Trophoblast cell (in vitro differentiated cells and primary cell): ENCODE results near the gene MAP1A.

Experiments
- DNase-seq, 2 donors: peaks; one replicate each; pipeline ENCODE4 v3.0.0-alpha.2; 2016
- H2AFZ ChIP-seq: 2 replicates; pipeline ENCODE4 v1.6.1; 2013; ENCODE audit warnings: low read length, moderate library complexity, mild to moderate bottlenecking; ENCODE audit not compliant: insufficient read depth, poor library complexity
- H2AK5ac ChIP-seq: 2 replicates; pipeline ENCODE4 v1.6.1; 2013; ENCODE audit warnings: mild to moderate bottlenecking, low read length
- H2BK120ac ChIP-seq: 2 replicates; pipeline ENCODE4 v1.6.1; 2013; ENCODE audit warnings: low read length, mild to moderate bottlenecking, moderate library complexity; ENCODE audit not compliant: insufficient read depth, poor library complexity
- H2BK12ac ChIP-seq: 2 replicates; pipeline ENCODE4 v1.6.1; 2013; ENCODE audit warnings: mild to moderate bottlenecking, low read length, moderate library complexity
- H2BK5ac ChIP-seq: 2 replicates; pipeline ENCODE4 v1.6.1; 2013; ENCODE audit warnings: low read length, low read depth, moderate library complexity, mild to moderate bottlenecking; ENCODE audit not compliant: poor library complexity
- H3K14ac ChIP-seq: 2 replicates; pipeline ENCODE4 v1.6.1; 2013; ENCODE audit warnings: mild to moderate bottlenecking, low read length
- H3K18ac ChIP-seq: 2 replicates; pipeline ENCODE4 v1.6.1; 2013; ENCODE audit warnings: mild to moderate bottlenecking, low read length
- H3K23ac ChIP-seq: 2 replicates; pipeline ENCODE4 v1.6.1; 2013; ENCODE audit warnings: low read length
- H3K27ac ChIP-seq: 2 replicates; pipeline ENCODE4 v1.5.1; 2013; ENCODE audit warnings: low read depth, mild to moderate bottlenecking, inconsistent platforms, low read length, moderate library complexity
- H3K27me3 ChIP-seq: 2 replicates; pipeline ENCODE4 v1.6.1; 2013; ENCODE audit warnings: inconsistent platforms, mild to moderate bottlenecking, low read length, moderate library complexity; ENCODE audit not compliant: insufficient read depth
- H3K36me3 ChIP-seq, 2 experiments: 1 replicate in 1 of 2; 2 replicates in 1 of 2; pipeline ENCODE4 v1.6.1; 2013; ENCODE audit warnings: low read length in 2 of 2, mild to moderate bottlenecking in 2 of 2, moderate library complexity in 1 of 2; ENCODE audit not compliant: insufficient read depth in 2 of 2, control insufficient read depth in 1 of 2
- H3K4ac ChIP-seq: 2 replicates; pipeline ENCODE4 v1.6.1; 2013; ENCODE audit warnings: low read depth, mild to moderate bottlenecking, low read length, moderate library complexity
- H3K4me1 ChIP-seq, 2 experiments: 1 replicate in 1 of 2; 2 replicates in 1 of 2; pipeline ENCODE4 v1.6.1; 2013; ENCODE audit warnings: low read length in 2 of 2, mild to moderate bottlenecking in 2 of 2, moderate library complexity in 1 of 2; ENCODE audit not compliant: insufficient read depth in 2 of 2, control insufficient read depth in 1 of 2
- H3K4me2 ChIP-seq: 2 replicates; pipeline ENCODE4 v1.6.1; 2013; ENCODE audit warnings: inconsistent platforms, mild to moderate bottlenecking, low read length, moderate library complexity
- H3K4me3 ChIP-seq: 2 replicates; pipeline ENCODE4 v1.5.1; 2013; ENCODE audit warnings: mild to moderate bottlenecking, low read depth, low read length, inconsistent platforms
- H3K79me1 ChIP-seq: one replicate; pipeline ENCODE4 v1.6.1; 2013; ENCODE audit warnings: low read length
- H3K79me2 ChIP-seq: 2 replicates; pipeline ENCODE4 v1.6.1; 2013; ENCODE audit warnings: low read length, mild to moderate bottlenecking; ENCODE audit not compliant: control insufficient read depth, insufficient read depth, poor library complexity
- H3K9ac ChIP-seq: 2 replicates; pipeline ENCODE4 v1.6.1; 2013; ENCODE audit warnings: mild to moderate bottlenecking, low read length
- H3K9me3 ChIP-seq: 2 replicates; pipeline ENCODE4 v1.6.1; 2013; ENCODE audit warnings: low read depth, mild to moderate bottlenecking, control low read depth, inconsistent platforms, low read length; ENCODE audit not compliant: insufficient read depth
- H4K12ac ChIP-seq: 2 replicates; pipeline ENCODE4 v1.6.1; 2013; ENCODE audit warnings: low read depth, mild to moderate bottlenecking, low read length, moderate library complexity
- H4K8ac ChIP-seq: 2 replicates; pipeline ENCODE4 v1.6.1; 2013; ENCODE audit warnings: low read depth, mild to moderate bottlenecking, low read length, moderate library complexity
- H4K91ac ChIP-seq: one replicate; pipeline ENCODE4 v1.6.1; 2013; ENCODE audit warnings: low read depth, mild to moderate bottlenecking, low read length, moderate library complexity
- WGBS: extraction: QIAGEN DNeasy Blood & Tissue Kit; methylation state at CpG from one replicate; pipeline ENCODE4 v1.1.7; 2013; ENCODE audit warnings: missing lambda C conversion rate; ENCODE audit not compliant: insufficient read length, insufficient coverage; ENCODE audit errors: extremely low coverage; 5-methylcytosine and 5-hydroxymethylcytosine counted together

MAP1A gene

GRCh38 chr15:43521419-43521818 lies 4.0 kb downstream of the MAP1A start:
- Histone ChIP-seq H2BK12ac (no peak overlapping the region), H3K14ac (no peak overlapping the region), H4K8ac (no peak overlapping the region), H2AFZ (no peak overlapping the region), H3K79me1 (peaks cover 6% of the 10 kb centered on the region), H2BK120ac (no peak overlapping the region), H2BK5ac (no peak overlapping the region), H3K23ac (no peak overlapping the region), H3K18ac (no peak overlapping the region), H3K36me3 (peaks cover 11 to 16% of the 10 kb centered on the region in 2 experiments), H3K4ac (no peak overlapping the region), H4K91ac (no peak overlapping the region), H3K9ac (no peak overlapping the region), H3K4me1 (peaks cover 9 to 17% of the 10 kb centered on the region in 2 experiments), H2AK5ac (no peak overlapping the region), H3K9me3 (no peaks in the 10 kb centered on the region), H3K4me2 (no peak overlapping the region), H4K12ac (no peak overlapping the region), H3K79me2 (no peaks in the 10 kb centered on the region), H3K27ac (no peak overlapping the region), H3K27me3 (no peaks in the 10 kb centered on the region), H3K4me3 (no peak overlapping the region)
- WGBS, result no CpG with 5 or more reads among the region's 11 CpGs
- DNase-seq, result no peak

GRCh38 chr15:43522247-43522646 lies 4.8 kb downstream of the MAP1A start:
- Histone ChIP-seq H3K4ac (no peak overlapping the region), H3K4me2 (no peak overlapping the region), H2BK5ac (no peak overlapping the region), H3K27me3 (no peaks in the 10 kb centered on the region), H3K9ac (no peak overlapping the region), H3K27ac (no peak overlapping the region), H2BK12ac (no peak overlapping the region), H3K4me3 (no peak overlapping the region), H2AK5ac (no peak overlapping the region), H2AFZ (no peak overlapping the region), H3K14ac (no peak overlapping the region), H3K23ac (no peak overlapping the region), H2BK120ac (no peak overlapping the region), H3K18ac (no peak overlapping the region), H3K4me1 (peaks cover 4 to 12% of the 10 kb centered on the region in 2 experiments), H4K91ac (no peak overlapping the region), H3K36me3 (peaks cover 11 to 16% of the 10 kb centered on the region in 2 experiments), H4K8ac (no peak overlapping the region), H3K9me3 (no peaks in the 10 kb centered on the region), H3K79me2 (no peaks in the 10 kb centered on the region), H3K79me1 (peaks cover 2% of the 10 kb centered on the region), H4K12ac (no peak overlapping the region)
- WGBS, result no CpG with 5 or more reads among the region's 9 CpGs
- DNase-seq, result no peak

- no peak overlapping the region for H3K4ac ChIP-seq
- no peak overlapping the region for H3K18ac ChIP-seq
- H3K14ac ChIP-seq, result no peak overlapping the region
- H3K4me2 ChIP-seq, result no peak overlapping the region
- H4K8ac ChIP-seq, result no peak overlapping the region
- no peak overlapping the region for H4K91ac ChIP-seq
- H2AFZ ChIP-seq, result no peak overlapping the region
- WGBS, result no CpG with 5 or more reads among the region's 7 CpGs
- no peak overlapping the region for H2BK5ac ChIP-seq
- no peaks in the 10 kb centered on the region for H3K4me1 ChIP-seq
- no peaks in the 10 kb centered on the region for H3K79me1 ChIP-seq
- no peak overlapping the region for H4K12ac ChIP-seq
- no peak overlapping the region for H2BK12ac ChIP-seq
- no peaks in the 10 kb centered on the region for H3K9me3 ChIP-seq
- H3K23ac ChIP-seq, result no peak overlapping the region
- peaks cover 11 to 16% of the 10 kb centered on the region in 2 experiments for H3K36me3 ChIP-seq
- H2BK120ac ChIP-seq, result no peak overlapping the region
- no peaks in the 10 kb centered on the region for H3K27me3 ChIP-seq
- no peak overlapping the region for H3K9ac ChIP-seq
- H3K4me3 ChIP-seq, result no peak overlapping the region
- H3K79me2 ChIP-seq, result no peaks in the 10 kb centered on the region
- no peak for DNase-seq
- no peak overlapping the region for H2AK5ac ChIP-seq
- no peak overlapping the region for H3K27ac ChIP-seq
Observed at GRCh38 chr15:43523646-43524045, 6.2 kb downstream of the MAP1A start.

- no peak overlapping the region for H2AK5ac ChIP-seq
Observed at GRCh38 chr15:43524254-43524845, 6.9 kb downstream of the MAP1A start.

More at GRCh38 chr15:43524254-43524845, 6.9 kb downstream of the MAP1A start:
- no peaks in the 10 kb centered on the region for H3K4me1 ChIP-seq
- H3K9me3 ChIP-seq, result no peaks in the 10 kb centered on the region
- no peaks in the 10 kb centered on the region for H3K79me1 ChIP-seq
- H3K14ac ChIP-seq, result no peak overlapping the region
- H3K4me2 ChIP-seq, result no peak overlapping the region
- no peak overlapping the region for H2BK12ac ChIP-seq
- no peak overlapping the region for H4K12ac ChIP-seq
- WGBS, result no CpG with 5 or more reads among the region's 4 CpGs
- H3K27ac ChIP-seq, result no peak overlapping the region
- H2BK5ac ChIP-seq, result no peak overlapping the region
- H4K91ac ChIP-seq, result no peak overlapping the region
- H2AFZ ChIP-seq, result no peak overlapping the region
- H3K9ac ChIP-seq, result no peak overlapping the region
- no peak overlapping the region for H2BK120ac ChIP-seq
- no peak overlapping the region for H3K23ac ChIP-seq
- H3K4me3 ChIP-seq, result no peak overlapping the region
- DNase-seq, result no peak
- H3K36me3 ChIP-seq, result peaks cover 11 to 16% of the 10 kb centered on the region in 2 experiments
- no peak overlapping the region for H3K4ac ChIP-seq
- no peak overlapping the region for H4K8ac ChIP-seq
- H3K79me2 ChIP-seq, result no peaks in the 10 kb centered on the region
- no peak overlapping the region for H3K18ac ChIP-seq
- H3K27me3 ChIP-seq, result no peaks in the 10 kb centered on the region
